Skin of body (tissue), 2 donors: Measurements from ENCODE around the gene KRT85. TPM values are rescaled to one million over a fixed set of nuclear protein-coding genes. Genes with fewer than 3 reads are reported as not detected.
"Not testable (repeated sequence)": the region's sequence is repeated elsewhere in the genome, so short reads cannot be mapped to it uniquely, and the experiment has no call there.

Source experiments
- DNase-seq: peaks from one replicate; lab custom pipeline; 2025; lab: John Stamatoyannopoulos, UW
- total RNA-seq: library from RNA; depleted of rRNA; stranded (reverse); fragments of >200 nt; gene quantifications from one replicate; pipeline ENCODE4 v1.2.3, GENCODE V29; 2014

The KRT85 gene
- 98.6 TPM for total RNA-seq

GRCh38 chr12:52366738-52367485 lies at the start of gene KRT85:
Gene KRT85, minus strand, starts transcription at chr12:52367481. Its CDS starts 76 bp downstream, at chr12:52367405.
- DNase-seq, result no peak

DNA sequence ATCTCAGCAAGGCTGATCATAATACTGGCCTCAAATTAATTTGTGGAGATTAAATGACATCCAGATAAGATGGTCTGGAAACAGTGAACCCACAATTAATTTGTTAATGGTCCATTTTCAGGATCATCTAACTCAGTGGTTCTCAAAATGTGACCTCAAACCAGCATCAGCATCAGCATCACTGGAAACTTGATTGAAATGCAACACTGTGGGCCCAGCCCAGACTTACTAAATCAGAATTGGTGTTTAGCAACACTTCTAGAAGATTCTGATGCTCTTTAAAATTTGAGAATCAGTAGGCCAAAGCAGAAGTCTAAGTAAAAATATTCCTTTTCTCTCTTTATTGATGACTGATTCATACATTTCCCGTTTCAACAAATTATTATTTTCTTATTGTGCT lies 49.5 kb upstream of the KRT85 start:
- no peak for DNase-seq

GRCh38 chr12:52415870-52416750 lies 48.8 kb upstream of the KRT85 start:
- peak; percentile 42 for DNase-seq

- no peak for DNase-seq
Observed at GRCh38 chr12:52414936-52415335, 47.7 kb upstream of the KRT85 start.

DNA sequence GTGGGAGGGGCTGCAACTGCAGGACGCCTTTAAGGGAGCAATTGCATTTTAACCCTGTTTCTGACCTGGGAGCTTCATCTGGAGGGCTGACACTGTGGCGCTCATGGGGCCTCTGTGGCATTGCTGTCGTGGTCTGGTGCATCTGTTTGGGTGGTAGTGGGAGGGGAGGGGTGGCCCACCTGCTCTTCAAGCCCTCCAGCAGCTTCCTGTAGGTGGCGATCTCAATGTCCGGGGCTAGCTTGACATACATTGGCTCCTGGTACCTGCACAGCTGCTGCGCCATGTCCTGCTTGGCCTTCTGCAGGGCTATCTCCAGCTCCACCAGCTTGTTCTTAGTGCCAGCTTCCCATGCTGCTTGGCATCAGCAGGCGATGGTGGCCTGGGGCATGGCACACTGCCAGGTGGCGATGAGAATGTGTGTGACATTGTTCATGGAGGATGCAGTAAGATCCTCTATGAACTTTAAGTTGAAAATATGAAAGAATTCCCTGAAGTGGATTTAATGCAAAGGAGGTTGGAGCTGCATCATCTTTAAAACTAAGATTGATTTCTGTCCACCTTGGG lies 46.6 kb upstream of the KRT85 start:
- no peak for DNase-seq

- no peak for DNase-seq
Observed at GRCh38 chr12:52413202-52413601, 45.9 kb upstream of the KRT85 start.

DNA sequence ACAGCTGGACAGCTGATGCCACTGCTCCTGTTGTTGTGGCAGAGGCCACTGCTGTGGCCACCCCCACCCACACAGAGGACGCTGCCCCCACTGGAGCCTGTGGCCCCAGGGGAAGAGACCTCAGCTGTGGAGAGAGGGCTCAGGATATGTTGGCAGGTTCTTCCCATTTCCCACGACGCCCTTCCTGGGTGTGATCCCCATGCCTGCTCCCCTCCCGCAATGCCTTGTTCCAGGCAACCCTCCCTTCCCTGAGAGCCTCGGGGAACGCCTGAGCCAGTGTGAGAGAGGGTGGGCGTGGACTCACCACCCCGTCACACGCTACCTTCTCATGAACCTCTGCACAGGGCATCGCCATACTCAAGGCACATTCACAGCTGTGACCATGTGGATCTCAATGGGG lies 44.5 kb upstream of the KRT85 start:
- DNase-seq, result no peak

DNA sequence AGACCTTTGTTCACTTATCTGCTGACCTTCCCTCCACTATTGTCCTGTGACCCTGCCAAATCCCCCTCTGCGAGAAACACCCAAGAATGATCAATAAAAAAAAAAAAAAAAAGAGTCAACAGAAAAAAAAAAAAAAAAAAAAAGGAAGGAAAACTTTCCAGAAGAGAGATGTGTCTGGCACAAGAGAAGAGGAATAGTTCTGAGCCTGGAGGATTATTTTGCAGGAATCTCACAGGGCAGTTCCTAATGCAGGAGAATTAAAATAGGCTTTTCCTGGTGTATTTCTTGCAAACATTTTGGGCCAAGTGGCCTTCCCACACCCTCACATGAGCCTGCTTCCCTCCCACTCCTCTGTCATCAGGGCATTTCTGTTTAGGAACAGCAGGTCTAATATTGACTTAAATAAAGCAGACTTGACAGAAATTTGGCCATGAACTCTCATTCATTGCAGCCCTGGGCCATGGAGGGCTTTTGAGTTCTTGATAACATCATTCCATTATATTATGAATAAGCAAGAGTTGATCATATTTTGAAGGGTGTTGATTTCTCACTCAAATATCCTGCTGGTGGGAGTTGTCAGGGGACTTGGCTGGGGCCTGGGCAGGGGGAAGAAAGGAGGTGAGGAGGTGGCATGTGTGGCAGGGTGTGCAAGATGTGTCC lies 43.4 kb upstream of the KRT85 start:
- not testable (repeated sequence) for DNase-seq

DNA sequence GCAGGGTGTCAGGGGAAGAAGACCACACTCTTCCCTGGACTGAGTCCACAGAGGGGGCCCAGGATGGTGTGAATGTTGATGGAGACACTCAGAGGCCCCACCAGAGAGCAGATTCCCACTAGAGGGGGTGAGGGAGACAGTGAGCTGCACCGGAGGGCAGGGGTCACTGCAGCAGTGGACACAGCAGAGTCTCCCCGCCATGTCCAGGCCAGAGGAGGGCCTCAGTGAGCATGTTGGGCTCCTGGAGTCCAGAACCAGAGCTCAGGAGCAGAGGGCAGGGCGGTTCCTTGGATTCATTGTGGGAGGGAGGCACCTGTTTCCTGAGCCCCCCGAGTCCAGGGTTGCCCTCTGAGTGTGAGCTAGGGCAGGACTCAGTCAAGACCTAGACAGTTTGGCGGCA lies 40.6 kb upstream of the KRT85 start:
- DNase-seq, result no peak

GRCh38 chr12:52405922-52406385 lies 38.7 kb upstream of the KRT85 start, which contains the start of gene KRT82:
Gene KRT82, minus strand, starts transcription at chr12:52406335. Its CDS starts 58 bp downstream, at chr12:52406277.
- DNase-seq, result no peak

DNA sequence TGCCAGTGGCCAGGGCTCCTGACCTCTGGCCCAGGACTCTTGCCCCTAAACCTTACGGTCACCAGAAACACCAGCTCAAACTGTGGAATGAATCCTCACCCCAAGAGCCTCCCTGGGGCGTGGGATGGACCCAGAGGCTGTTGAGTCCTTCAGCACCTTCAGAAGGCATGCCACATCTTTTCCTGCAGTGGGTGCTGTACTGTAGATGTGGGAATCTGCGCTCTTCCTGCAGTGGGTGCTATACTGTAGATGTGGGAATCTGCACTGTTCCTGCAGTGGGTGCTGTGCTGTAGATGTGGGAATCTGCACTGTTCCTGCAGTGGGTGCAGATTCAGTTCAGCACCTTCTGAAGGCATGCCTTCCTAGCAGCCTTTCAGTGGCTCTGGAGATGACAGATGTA lies 37.7 kb upstream of the KRT85 start:
- no peak for DNase-seq

GRCh38 chr12:52403561-52403960 lies 36.3 kb upstream of the KRT85 start:
- no peak for DNase-seq

GRCh38 chr12:52402873-52403540 lies 35.7 kb upstream of the KRT85 start:
- DNase-seq, result no peak

DNA sequence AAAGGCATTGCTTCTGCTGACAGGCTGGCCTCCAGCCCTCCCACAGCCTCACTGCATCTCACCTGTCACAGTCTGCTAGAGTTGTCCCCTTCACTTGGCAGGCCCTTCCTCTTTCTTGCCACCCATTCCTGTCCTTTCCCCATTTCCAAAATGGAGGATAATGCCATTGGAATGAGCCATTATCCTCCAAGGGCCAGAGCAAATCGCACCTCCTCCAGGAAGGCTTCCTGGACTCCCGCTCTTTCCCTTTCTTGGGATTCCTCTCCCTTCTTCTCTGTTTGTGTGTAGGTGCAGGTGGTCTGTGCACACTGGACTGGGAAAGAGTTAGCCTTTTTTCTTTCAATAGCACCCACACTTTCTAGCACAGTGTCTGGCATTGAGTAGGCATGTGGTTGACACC lies 35.1 kb upstream of the KRT85 start:
- no peak for DNase-seq

GRCh38 chr12:52401926-52402325 lies 34.6 kb upstream of the KRT85 start:
- DNase-seq, result no peak

DNA sequence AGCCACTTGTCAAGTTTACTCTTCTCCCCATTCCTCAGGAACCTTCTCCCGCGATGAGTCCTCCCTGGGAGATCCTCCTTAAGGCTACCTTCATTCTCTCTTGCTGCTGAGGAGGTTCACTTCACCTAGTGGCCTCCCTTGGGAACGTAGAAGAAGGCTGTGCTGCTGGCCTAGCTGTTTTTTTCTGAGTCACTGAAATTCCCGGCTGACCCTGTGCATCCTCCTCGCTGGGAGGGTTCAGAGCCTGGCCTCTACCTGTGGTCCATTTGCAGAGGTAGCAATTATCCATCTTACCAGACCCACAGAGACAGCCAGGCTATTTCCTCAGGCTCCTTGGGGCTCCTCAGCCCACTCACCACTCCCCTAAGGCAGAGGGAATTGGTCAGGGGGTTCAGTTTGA lies 34.2 kb upstream of the KRT85 start:
- DNase-seq, result no peak

GRCh38 chr12:52400906-52401305 lies 33.6 kb upstream of the KRT85 start:
- DNase-seq, result no peak

- DNase-seq, result no peak
Observed at GRCh38 chr12:52399756-52400155, 32.5 kb upstream of the KRT85 start.

DNA sequence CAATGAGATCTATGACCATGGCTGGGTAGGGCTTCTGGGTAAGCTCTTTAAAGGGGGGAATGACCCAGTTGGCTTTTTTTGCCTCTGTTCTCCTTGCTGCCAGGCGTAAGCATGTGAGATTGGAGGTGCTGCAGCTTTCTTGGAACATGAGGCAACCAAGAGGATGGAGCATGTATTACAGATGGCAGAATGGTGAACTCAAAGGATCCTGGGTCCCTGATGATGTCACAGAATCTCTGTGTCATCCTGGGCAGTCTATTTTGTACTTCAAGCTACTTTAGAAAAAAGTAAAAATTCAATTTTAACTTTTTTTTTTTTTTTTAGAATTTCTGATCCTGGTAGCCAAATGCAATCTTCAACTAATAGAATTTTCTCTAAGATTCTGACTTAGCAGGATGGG lies 30.9 kb upstream of the KRT85 start:
- DNase-seq, result no peak

DNA sequence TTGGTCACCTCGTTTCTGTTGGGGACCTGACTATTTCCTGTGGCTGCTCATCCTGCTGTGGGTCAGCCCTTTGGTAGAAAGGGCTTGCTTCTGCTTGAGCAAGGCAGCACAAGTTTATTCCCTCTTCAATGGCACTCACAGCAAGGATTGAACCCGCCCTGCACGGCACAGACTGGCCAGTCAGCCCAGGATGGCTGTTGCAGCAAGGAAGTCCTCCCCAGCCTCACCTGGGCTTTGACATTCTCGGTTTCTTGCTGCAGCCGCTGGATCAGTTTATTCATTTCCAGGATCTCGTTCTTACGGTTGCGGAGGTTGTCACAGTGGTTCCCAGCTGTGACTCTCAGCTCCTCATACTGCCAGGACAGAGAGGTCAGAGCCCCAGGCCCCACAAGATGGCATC lies 29.4 kb upstream of the KRT85 start:
- no peak for DNase-seq
